ENCODE measurements around the gene MYO3B.

Gene MYO3B

DNA sequence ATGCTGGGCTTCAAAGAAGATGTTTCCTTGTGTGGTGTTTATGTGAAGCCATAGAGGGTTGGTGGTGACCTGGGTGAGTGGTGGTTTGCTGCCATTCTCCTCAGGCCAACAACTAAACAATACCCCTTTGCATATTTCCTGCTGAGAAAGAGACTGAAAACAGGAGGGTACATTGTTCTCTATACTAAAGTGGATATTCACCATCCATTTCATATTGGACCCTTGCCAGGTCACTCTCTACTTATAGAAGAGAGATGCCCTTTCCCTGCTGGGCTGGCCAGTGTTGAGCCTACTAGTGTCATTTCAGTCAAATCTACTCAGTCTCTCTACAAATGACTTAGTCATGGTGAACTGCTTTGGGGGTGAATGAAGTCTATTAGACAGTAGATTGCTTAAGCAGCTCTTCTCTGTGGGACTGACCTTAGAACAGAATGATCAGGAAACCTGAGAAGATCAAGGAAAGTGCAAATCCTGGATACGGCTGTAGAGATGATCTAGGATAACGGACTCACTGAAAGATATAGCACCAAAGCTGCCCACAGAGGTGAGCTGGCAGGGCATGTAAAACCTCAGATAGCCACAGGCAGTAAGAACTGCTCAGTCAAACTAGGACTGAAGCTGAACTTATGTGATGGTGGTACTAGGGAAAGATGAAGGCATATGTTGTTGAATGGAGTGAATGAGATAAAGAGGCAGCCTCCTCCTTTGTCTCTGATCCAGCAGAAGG is 154.9 kb downstream of the MYO3B start:
- no peak overlapping the region for H3K4me3 ChIP-seq (replicated peaks; ENCODE audit: low read depth, low read length)
- DNase-seq (ENCODE audit: extremely low read depth, insufficient read length), result no peak
- no peaks in the 10 kb centered on the region; the same call in 1 of the 2 replicates for H3K27me3 ChIP-seq (replicated peaks; ENCODE audit: control insufficient read depth, insufficient read depth, low read length)
- TF ChIP-seq, protein P1, sequence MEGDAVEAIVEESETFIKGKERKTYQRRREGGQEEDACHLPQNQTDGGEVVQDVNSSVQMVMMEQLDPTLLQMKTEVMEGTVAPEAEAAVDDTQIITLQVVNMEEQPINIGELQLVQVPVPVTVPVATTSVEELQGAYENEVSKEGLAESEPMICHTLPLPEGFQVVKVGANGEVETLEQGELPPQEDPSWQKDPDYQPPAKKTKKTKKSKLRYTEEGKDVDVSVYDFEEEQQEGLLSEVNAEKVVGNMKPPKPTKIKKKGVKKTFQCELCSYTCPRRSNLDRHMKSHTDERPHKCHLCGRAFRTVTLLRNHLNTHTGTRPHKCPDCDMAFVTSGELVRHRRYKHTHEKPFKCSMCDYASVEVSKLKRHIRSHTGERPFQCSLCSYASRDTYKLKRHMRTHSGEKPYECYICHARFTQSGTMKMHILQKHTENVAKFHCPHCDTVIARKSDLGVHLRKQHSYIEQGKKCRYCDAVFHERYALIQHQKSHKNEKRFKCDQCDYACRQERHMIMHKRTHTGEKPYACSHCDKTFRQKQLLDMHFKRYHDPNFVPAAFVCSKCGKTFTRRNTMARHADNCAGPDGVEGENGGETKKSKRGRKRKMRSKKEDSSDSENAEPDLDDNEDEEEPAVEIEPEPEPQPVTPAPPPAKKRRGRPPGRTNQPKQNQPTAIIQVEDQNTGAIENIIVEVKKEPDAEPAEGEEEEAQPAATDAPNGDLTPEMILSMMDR (IDR thresholded peaks at IDR 0.05; ENCODE audit: insufficient read depth, low read length, poor library complexity, severe bottlenecking), result no peak
- H3K36me3 ChIP-seq (ENCODE audit: control insufficient read depth, insufficient read depth, low read length), result no peaks in the 10 kb centered on the region

DNA sequence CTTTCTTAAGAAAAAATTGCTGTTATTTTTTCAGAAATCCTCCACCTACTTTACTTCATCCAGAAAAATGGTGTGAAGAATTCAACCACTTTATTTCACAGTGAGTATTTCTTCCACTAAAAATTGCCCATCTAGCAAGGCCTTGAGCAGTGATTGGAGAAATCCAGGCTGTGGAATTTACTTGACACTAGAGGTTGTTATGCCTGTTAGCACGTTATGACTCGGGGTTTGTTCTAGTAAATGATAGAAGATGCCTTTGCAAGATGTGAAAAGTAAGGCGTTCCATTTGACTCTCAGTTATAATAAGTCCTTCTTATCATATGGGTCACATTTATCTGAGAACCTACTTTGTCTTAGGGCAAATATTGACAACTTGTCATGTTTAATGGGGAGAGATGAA is 157.4 kb downstream of the MYO3B start:
- Histone ChIP-seq H3K4me3 (replicated peaks; ENCODE audit: low read depth, low read length) (no peak overlapping the region), H3K36me3 (ENCODE audit: control insufficient read depth, insufficient read depth, low read length) (no peaks in the 10 kb centered on the region), H3K27me3 (replicated peaks; ENCODE audit: control insufficient read depth, insufficient read depth, low read length) (no peaks in the 10 kb centered on the region; the same call in 1 of the 2 replicates)
- DNase-seq (ENCODE audit: extremely low read depth, insufficient read length), result no peak
- TF ChIP-seq, protein P1 (IDR thresholded peaks at IDR 0.05; ENCODE audit: insufficient read depth, low read length, poor library complexity, severe bottlenecking), result no peak

DNA sequence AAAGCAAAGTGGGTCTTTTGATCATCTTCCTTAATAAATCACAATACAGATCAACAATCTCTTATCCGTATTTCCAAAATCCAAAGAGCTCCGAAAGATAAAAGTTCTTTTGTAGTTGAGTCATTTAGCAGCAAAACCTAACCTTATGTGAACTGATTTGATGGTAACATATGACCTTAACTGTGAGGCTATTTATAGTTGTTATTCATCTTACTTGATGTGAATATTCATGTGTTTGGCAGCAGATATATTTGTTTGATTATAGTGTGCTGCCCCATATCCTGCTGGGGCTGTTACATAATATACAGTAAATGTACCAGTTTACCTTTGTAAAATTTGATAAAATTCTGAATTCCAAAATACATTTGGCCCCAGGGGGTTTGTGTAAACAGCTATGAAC is 158.5 kb downstream of the MYO3B start:
- Histone ChIP-seq H3K4me3 (replicated peaks; ENCODE audit: low read depth, low read length) (no peak overlapping the region), H3K36me3 (ENCODE audit: control insufficient read depth, insufficient read depth, low read length) (no peaks in the 10 kb centered on the region), H3K27me3 (replicated peaks; ENCODE audit: control insufficient read depth, insufficient read depth, low read length) (no peaks in the 10 kb centered on the region; the same call in 1 of the 2 replicates)
- TF ChIP-seq, protein P1 (IDR thresholded peaks at IDR 0.05; ENCODE audit: insufficient read depth, low read length, poor library complexity, severe bottlenecking), result no peak
- no peak for DNase-seq (ENCODE audit: extremely low read depth, insufficient read length)

DNA sequence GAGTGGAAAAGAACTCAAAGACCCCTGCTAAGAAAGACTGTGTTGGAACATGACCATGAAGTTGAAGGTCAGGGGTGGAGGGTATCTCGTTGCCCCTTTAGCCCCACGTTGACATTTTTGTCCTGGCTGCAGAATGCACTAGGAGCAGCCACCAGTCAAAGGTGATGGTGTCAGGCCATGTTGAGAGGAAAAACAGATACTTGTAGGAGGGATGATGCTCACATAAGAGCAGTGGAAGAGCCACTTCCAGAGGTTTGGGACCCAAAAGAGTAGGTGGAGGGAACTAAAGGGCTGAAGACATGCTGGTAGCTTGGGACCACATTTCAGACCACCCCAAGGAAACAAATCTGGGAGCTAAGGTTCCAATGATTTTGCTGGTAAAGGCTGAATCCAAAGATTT is 159.0 kb downstream of the MYO3B start:
- TF ChIP-seq, protein P1 (IDR thresholded peaks at IDR 0.05; ENCODE audit: insufficient read depth, low read length, poor library complexity, severe bottlenecking), result no peak
- H3K36me3 ChIP-seq (ENCODE audit: control insufficient read depth, insufficient read depth, low read length), result no peaks in the 10 kb centered on the region
- DNase-seq (ENCODE audit: extremely low read depth, insufficient read length), result no peak
- H3K27me3 ChIP-seq (replicated peaks; ENCODE audit: control insufficient read depth, insufficient read depth, low read length), result no peaks in the 10 kb centered on the region; the same call in 1 of the 2 replicates
- H3K4me3 ChIP-seq (replicated peaks; ENCODE audit: low read depth, low read length), result no peak overlapping the region

DNA sequence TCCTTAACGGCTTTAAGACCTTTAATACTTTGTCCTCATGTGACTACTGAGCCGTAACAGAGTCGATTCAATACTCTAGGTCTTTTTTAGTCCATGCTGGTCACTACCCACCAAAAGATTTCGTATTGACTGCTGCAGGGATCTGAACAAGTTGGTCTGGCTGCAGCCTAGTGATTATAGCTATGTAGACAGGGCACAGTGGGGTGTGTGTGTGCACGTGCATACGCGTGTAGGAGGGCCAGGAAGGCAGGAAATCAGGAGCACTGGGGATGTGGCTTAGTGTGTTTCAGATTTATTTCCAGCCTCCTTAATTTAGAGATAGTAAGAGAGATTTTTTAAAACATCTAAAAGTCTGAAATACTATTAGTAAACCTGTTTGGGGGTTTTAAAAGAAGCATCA is 161.4 kb downstream of the MYO3B start:
- no peak overlapping the region for H3K4me3 ChIP-seq (replicated peaks; ENCODE audit: low read depth, low read length)
- TF ChIP-seq, protein P1 (IDR thresholded peaks at IDR 0.05; ENCODE audit: insufficient read depth, low read length, poor library complexity, severe bottlenecking), result no peak
- DNase-seq (ENCODE audit: extremely low read depth, insufficient read length), result no peak
- H3K27me3 ChIP-seq (replicated peaks; ENCODE audit: control insufficient read depth, insufficient read depth, low read length), result no peaks in the 10 kb centered on the region; the same call in 1 of the 2 replicates
- H3K36me3 ChIP-seq (ENCODE audit: control insufficient read depth, insufficient read depth, low read length), result no peaks in the 10 kb centered on the region
